ENCODE data around the gene L3MBTL3.

GRCh38 chr6:130138116-130138908, 119.9 kb downstream of the L3MBTL3 start:
- TF ChIP-seq CTCF (IDR thresholded peaks at IDR 0.05): no peak
- TF ChIP-seq REST (IDR thresholded peaks at IDR 0.05): no peak
- no peak for TF ChIP-seq FOSB (CRISPR knock-in tag; IDR thresholded peaks at IDR 0.05)
- no peak for TF ChIP-seq HMGXB4 (CRISPR knock-in tag; IDR thresholded peaks at IDR 0.05; ENCODE audit: borderline replicate concordance)
- TF ChIP-seq SMC3 (IDR thresholded peaks at IDR 0.05): no peak
- no peak for TF ChIP-seq TFCP2L1 (CRISPR knock-in tag; IDR thresholded peaks at IDR 0.05)
- TF ChIP-seq KDM5A (IDR thresholded peaks at IDR 0.05): no peak
- TF ChIP-seq ZNF302 (CRISPR knock-in tag; IDR thresholded peaks at IDR 0.05): no peak
- TF ChIP-seq CBX2 (IDR thresholded peaks at IDR 0.05; ENCODE audit: borderline replicate concordance, low read depth): no peak
- no peak for TF ChIP-seq EP300 (IDR thresholded peaks at IDR 0.05)
- TF ChIP-seq HOXA7 (CRISPR knock-in tag; IDR thresholded peaks at IDR 0.05): no peak
- TF ChIP-seq POLR2A (IDR thresholded peaks at IDR 0.05; ENCODE audit: low read length): no peak

Measured in A549 (cell line).